ENCODE results near the gene ERVH48-1.
"Not testable (repeated sequence)": the region's sequence is repeated elsewhere in the genome, so short reads cannot be mapped to it uniquely, and the experiment has no call there.

The ERVH48-1 gene

DNA sequence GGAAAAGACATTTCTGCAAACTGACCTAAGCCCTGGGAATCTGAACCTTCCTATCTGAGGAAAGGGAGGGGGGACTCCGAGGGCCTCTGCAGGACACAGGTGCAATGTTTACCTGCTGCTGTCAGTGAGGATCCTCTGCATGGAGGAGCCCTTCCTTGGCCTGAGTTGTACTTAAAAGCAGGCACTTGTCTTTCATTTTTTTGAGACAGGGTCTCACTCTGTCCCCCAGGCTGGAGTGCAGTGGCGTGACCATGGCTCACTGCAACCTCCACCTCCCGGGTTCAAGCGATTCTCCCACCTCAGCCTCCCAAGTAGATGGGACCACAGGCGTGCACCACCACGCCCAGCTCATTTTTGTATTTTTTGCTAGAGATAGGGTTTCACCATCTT lies 13.2 kb upstream of the ERVH48-1 start:
- DNase-seq: not testable (repeated sequence)

- DNase-seq: no peak
Observed at GRCh38 chr21:42937960-42938605, 12.7 kb upstream of the ERVH48-1 start.

GRCh38 chr21:42937034-42937940 lies 11.9 kb upstream of the ERVH48-1 start:
- DNase-seq: not testable (repeated sequence)

DNA sequence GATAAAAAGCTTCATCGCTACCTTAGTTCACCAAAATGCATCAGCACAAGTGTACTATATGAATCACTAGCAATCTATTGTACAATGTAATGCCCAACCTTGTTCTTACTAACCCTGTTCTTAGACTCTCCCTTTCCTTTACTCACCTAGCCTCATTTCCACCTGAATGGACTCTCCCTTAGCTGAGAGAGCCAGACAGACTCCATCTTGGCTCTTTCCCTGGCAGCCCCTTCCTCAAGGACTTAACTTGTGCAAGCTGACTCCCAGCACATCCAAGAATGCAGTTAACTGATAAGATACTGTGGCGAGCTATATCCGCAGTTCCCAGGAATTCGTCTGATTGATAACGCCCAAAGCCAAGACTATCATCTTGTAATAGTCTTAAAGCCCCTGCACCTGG lies 10.9 kb upstream of the ERVH48-1 start:
- DNase-seq: not testable (repeated sequence)

GRCh38 chr21:42933973-42934372 lies 8.5 kb upstream of the ERVH48-1 start:
- DNase-seq: not testable (repeated sequence)

DNA sequence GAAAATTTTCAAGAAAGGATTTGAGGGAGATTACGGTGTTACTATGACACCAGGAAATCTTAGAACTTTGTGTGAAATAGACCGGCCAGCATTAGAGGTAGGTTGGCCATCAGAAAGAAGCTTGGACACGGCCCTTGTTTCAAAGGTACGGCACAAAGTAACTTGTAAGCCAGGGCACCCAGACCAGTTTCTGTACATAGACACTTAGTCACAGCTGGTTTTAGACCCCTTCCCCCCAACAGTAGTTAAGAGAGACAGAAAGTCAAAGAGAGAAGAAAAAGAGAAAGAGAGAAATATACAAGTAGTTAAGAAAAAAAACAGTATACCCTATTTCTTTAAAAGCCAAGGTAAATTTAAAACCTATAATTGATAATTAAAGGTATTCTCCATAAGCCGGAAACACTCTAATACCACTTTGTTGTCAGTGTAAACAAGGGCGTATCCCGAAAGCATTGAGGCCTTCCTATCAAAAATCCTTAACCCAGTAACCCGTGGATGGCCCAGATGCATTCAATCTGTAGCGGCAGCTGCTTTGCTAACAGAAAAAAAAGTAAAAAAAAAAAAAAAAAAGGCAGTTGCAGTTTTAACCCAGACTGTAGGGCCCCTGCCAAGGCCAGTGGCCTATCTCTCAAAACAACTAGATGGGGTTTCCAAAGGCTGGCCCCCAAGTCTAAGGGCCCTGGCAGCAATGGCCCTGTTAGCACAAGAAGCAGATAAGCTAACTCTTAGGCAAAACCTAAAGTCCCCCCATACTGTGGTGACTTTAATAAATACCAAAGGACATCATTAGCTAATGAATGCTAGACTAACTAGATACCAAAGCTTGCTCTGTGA lies 7.9 kb upstream of the ERVH48-1 start:
- not testable (repeated sequence) for DNase-seq

GRCh38 chr21:42932378-42933136 lies 7.1 kb upstream of the ERVH48-1 start:
- DNase-seq: not testable (repeated sequence)

GRCh38 chr21:42931560-42932235 lies 6.3 kb upstream of the ERVH48-1 start:
- no peak for DNase-seq

- DNase-seq: no peak
Observed at GRCh38 chr21:42929969-42930368, 4.5 kb upstream of the ERVH48-1 start.

- not testable (repeated sequence) for DNase-seq
Observed at GRCh38 chr21:42927474-42928200, 2.2 kb upstream of the ERVH48-1 start.

DNA sequence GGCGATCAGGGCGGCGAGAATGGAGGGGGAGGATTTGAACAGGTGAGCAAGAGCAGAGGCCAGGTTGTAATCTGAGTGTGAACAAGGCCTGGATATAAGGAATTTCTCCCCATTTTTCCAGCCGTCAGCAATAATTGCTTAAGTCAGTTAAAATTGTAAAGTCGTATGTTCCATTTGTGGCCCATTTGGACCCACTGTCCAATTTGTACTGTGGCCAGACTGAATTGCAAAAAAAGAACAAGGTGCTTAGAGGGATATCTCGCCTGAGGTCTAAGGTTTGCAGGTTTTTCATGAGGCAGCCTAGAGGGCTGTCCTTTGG lies 1.0 kb downstream of the ERVH48-1 start:
- DNase-seq: no peak

DNA sequence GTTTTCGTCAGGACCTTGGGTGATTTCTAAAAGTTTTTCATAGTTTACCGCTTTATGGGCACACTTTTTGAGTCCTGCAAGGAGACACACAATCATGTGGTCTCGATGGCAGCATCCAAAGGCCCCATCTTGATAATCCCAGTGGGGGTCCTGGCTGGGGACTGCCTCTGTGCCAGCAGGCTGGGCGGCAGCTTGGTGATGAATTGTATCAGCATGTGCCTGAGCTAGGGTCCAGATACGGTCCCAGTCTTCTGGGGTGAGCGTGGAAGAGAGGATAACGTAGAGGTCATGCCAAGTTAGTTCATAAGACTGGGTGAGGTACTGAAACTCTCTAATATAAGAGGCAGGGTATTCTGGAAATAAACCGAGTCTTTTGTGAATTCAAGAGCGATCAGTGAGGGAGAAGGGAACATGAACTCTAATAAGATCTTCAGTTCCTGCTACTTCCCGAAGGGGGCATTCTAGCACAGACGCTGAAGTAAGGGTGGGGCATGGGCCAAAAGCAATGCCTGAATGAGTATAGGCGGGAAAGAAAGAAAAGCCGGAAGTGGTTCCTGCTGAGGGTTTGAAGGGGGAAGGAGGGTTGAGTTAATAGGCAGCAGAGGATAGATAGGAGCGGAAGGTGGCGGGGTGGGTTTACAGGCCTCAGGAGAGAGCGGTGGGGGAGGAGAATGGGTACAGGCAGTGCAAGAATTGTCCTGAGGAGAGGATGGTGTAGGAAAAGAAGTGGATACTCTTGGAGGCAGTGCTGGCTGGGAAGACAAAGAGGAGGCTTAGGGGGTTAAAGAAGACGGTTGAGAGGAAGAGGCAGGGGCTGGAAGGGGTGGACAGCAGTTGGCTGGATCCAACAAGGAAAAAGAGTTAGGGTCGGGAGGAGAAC lies 1.6 kb downstream of the ERVH48-1 start:
- peak; percentile 97 for DNase-seq

DNA sequence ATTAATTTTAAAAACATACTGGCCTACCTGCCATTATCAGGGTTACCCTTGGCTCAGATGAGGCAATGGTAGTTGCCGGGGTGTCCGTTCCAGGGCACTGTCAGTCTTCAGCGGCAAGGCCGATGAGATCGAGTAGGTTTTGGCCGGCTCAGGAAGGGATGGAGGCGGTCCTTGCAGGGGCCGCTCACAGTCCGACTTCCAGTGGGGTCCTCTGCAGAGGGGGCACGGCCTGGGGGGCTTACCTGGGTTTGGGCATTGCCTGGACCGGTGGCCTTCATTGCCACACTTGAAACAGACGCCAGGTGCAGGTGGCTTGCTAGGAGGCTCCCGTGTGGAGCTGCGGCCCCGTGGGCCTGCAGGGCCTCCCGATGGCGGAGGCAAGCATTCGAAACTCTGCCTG lies 2.5 kb downstream of the ERVH48-1 start:
- no peak for DNase-seq

DNA sequence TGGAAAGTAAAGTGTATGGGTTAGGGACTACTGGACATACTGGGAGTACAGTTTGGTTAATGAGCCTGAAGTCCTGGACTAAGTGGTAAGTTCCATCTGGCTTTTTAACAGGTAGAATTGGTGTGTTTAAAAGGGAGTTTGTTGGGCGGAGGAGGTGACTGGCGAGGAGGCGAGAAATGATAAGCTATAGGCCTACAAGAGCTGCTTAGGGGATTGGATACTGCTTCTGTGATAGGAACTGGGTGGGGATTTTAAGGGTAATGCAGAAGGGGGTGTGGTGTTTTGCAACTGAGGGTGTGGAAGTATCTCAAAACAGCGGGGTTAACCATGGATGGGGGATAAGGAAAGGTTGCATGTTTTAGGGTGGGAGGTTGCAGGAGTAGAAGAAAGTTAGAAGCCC lies 3.5 kb downstream of the ERVH48-1 start:
- DNase-seq: no peak

- no peak for DNase-seq
Observed at GRCh38 chr21:42918291-42918690, 7.1 kb downstream of the ERVH48-1 start.

GRCh38 chr21:42913476-42913875 lies 12.0 kb downstream of the ERVH48-1 start:
- DNase-seq: no peak

DNA sequence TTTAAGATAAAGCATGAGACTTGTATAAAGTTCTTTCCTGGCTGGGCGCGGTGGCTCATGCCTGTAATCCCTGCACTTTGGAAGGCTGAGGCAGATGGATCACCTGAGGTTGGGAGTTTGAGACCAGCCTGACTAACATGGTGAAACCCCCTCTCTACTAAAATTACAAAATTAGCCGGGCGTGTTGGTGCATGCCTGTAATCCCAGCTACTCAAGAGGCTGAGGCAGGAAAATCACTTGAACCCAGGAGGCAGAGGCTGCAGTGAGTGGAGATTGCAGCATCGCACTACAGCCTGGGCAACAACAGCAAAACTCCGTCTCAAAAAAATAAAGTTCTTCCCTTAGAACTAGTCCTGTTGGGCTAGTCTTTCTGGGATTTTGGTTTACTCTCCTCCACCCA lies 13.5 kb downstream of the ERVH48-1 start:
- not testable (repeated sequence) for DNase-seq

DNA sequence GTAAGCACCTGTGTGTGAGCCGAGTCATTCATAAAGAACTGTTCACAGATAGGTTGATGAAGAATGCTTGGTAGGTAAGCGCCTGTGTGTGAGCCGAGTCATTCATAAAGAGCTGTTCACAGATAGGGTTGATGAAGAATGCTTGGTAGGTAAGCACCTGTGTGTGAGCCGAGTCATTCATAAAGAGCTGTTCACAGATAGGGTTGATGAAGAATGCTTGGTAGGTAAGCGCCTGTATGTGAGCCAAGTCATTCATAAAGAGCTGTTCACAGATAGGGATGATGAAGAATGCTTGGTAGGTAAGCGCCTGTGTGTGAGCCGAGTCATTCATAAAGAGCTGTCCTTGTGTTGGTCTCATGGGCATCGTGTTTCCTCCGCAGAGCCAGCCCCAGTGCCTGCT lies 16.9 kb downstream of the ERVH48-1 start:
- DNase-seq: not testable (repeated sequence)

GRCh38 chr21:42906233-42906632 lies 19.2 kb downstream of the ERVH48-1 start:
- DNase-seq: no peak

GRCh38 chr21:42905195-42905594 lies 20.2 kb downstream of the ERVH48-1 start:
- no peak for DNase-seq
